ENCODE measurements around the gene RABL2B.

Gene RABL2B

GRCh38 chr22:50722716-50723428, 60.6 kb downstream of the RABL2B start:
- DNase-seq (ENCODE audit: low spot score): no peak

- no peak for DNase-seq (ENCODE audit: low spot score)
These were observed 61.3 kb downstream of the RABL2B start for GRCh38 chr22:50722048-50722701.

GRCh38 chr22:50721257-50721844, 62.1 kb downstream of the RABL2B start:
- DNase-seq (ENCODE audit: low spot score): no peak

- DNase-seq (ENCODE audit: low spot score): no peak
These were observed 62.9 kb downstream of the RABL2B start for GRCh38 chr22:50720301-50721256.

- DNase-seq (ENCODE audit: low spot score): no peak
These were observed 63.6 kb downstream of the RABL2B start for GRCh38 chr22:50719814-50720300.

- no peak for DNase-seq (ENCODE audit: low spot score)
These were observed 65.1 kb downstream of the RABL2B start for GRCh38 chr22:50718352-50718709.

GRCh38 chr22:50717709-50718351, 65.6 kb downstream of the RABL2B start:
- DNase-seq (ENCODE audit: low spot score): no peak
